Measurements from ENCODE around the gene PSMD13. TPM values are rescaled to one million over a fixed set of nuclear protein-coding genes. Genes with fewer than 3 reads are reported as not detected.

PSMD13 gene
- total RNA-seq, 1 donor from 2014 or later = 146 TPM

DNA sequence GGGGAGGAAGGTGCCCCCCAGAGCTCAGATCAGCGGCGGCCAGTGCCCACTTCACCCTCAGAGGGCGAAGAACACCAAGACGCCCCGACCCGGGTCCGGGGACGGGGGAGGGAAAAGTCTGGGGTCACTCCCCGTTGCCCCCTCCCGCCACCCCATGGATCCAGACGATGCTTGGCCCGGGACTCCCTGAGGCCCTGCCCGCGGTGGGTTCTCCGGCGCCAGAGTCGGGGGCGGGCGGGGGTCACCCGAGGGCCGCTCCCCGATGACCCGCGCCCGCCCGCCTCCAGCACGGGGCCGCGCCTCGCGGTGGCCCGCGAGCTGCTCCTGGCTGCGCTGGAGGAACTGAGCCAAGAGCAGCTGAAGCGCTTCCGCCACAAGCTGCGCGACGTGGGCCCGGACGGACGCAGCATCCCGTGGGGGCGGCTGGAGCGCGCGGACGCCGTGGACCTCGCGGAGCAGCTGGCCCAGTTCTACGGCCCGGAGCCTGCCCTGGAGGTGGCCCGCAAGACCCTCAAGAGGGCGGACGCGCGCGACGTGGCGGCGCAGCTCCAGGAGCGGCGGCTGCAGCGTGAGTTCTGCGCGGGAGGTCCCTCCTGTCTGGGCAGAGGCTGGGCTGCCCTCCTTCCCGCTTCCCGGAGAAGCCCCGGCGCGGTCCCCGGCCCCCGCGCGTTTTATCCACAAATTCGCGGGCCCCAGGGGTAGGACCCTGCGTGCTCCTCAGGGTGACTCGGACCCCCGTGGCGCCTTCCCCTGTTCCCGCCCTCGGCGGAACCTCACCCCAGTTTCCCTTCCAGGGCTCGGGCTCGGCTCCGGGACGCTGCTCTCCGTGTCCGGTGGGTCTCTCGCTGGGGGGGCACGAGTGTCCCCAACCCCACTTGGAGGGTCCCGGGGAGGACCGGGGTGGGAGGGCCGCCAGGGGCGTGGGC is 42.5 kb downstream of the PSMD13 start:
- H3K27ac Mint-ChIP-seq (ENCODE audit: unreplicated experiment) = no peak overlapping the region
- DNase-seq (ENCODE audit: low read depth, low spot score) = no peak
- peaks cover 4% of the 10 kb centered on the region for H3K9me3 Mint-ChIP-seq
- peaks cover 13% of the 10 kb centered on the region for H3K4me1 Mint-ChIP-seq
- no peak overlapping the region for H3K4me3 Mint-ChIP-seq
- TF ChIP-seq CTCF (conservative IDR thresholded peaks at IDR 0.05) = no peak
- H3K27me3 Mint-ChIP-seq (ENCODE audit: low read depth) = no peaks in the 10 kb centered on the region
- peaks cover 4% of the 10 kb centered on the region for H3K36me3 Mint-ChIP-seq (ENCODE audit: low read depth)

DNA sequence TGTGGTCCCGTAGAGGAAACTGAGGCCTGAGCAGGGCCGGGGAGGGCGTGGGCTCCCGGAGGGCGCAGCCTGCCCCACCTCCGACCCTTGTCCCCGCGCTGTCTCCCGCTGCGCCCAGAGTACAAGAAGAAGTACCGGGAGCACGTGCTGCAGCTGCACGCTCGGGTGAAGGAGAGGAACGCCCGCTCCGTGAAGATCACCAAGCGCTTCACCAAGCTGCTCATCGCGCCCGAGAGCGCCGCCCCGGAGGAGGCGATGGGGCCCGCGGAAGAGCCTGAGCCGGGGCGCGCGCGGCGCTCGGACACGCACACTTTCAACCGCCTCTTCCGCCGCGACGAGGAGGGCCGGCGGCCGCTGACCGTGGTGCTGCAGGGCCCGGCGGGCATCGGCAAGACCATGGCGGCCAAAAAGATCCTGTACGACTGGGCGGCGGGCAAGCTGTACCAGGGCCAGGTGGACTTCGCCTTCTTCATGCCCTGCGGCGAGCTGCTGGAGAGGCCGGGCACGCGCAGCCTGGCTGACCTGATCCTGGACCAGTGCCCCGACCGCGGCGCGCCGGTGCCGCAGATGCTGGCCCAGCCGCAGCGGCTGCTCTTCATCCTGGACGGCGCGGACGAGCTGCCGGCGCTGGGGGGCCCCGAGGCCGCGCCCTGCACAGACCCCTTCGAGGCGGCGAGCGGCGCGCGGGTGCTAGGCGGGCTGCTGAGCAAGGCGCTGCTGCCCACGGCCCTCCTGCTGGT is 43.4 kb downstream of the PSMD13 start:
- no peaks in the 10 kb centered on the region for H3K27me3 Mint-ChIP-seq (ENCODE audit: low read depth)
- TF ChIP-seq CTCF (conservative IDR thresholded peaks at IDR 0.05) = no peak
- peaks cover 4% of the 10 kb centered on the region for H3K36me3 Mint-ChIP-seq (ENCODE audit: low read depth)
- H3K9me3 Mint-ChIP-seq = peaks cover 4% of the 10 kb centered on the region
- H3K4me3 Mint-ChIP-seq = no peak overlapping the region
- H3K4me1 Mint-ChIP-seq = peaks cover 13% of the 10 kb centered on the region
- no peak overlapping the region for H3K27ac Mint-ChIP-seq (ENCODE audit: unreplicated experiment)
- no peak for DNase-seq (ENCODE audit: low read depth, low spot score)

DNA sequence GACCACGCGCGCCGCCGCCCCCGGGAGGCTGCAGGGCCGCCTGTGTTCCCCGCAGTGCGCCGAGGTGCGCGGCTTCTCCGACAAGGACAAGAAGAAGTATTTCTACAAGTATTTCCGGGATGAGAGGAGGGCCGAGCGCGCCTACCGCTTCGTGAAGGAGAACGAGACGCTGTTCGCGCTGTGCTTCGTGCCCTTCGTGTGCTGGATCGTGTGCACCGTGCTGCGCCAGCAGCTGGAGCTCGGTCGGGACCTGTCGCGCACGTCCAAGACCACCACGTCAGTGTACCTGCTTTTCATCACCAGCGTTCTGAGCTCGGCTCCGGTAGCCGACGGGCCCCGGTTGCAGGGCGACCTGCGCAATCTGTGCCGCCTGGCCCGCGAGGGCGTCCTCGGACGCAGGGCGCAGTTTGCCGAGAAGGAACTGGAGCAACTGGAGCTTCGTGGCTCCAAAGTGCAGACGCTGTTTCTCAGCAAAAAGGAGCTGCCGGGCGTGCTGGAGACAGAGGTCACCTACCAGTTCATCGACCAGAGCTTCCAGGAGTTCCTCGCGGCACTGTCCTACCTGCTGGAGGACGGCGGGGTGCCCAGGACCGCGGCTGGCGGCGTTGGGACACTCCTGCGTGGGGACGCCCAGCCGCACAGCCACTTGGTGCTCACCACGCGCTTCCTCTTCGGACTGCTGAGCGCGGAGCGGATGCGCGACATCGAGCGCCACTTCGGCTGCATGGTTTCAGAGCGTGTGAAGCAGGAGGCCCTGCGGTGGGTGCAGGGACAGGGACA is 44.1 kb downstream of the PSMD13 start:
- Mint-ChIP-seq H3K27ac (ENCODE audit: unreplicated experiment) (no peak overlapping the region), H3K36me3 (ENCODE audit: low read depth) (peaks cover 4% of the 10 kb centered on the region), H3K4me1 (peaks cover 13% of the 10 kb centered on the region), H3K27me3 (ENCODE audit: low read depth) (no peaks in the 10 kb centered on the region), H3K9me3 (peaks cover 4% of the 10 kb centered on the region), H3K4me3 (no peak overlapping the region)
- no peak for TF ChIP-seq CTCF (conservative IDR thresholded peaks at IDR 0.05)
- DNase-seq (ENCODE audit: low read depth, low spot score) = no peak

- DNase-seq (ENCODE audit: low read depth, low spot score) = no peak
- Mint-ChIP-seq H3K4me1 (peaks cover 13% of the 10 kb centered on the region), H3K27me3 (ENCODE audit: low read depth) (no peaks in the 10 kb centered on the region), H3K4me3 (no peak overlapping the region), H3K36me3 (ENCODE audit: low read depth) (peaks cover 3% of the 10 kb centered on the region), H3K27ac (ENCODE audit: unreplicated experiment) (no peak overlapping the region), H3K9me3 (peaks cover 3% of the 10 kb centered on the region)
- TF ChIP-seq CTCF (conservative IDR thresholded peaks at IDR 0.05) = no peak
Observed at GRCh38 chr11:281486-282161, 44.8 kb downstream of the PSMD13 start.

DNA sequence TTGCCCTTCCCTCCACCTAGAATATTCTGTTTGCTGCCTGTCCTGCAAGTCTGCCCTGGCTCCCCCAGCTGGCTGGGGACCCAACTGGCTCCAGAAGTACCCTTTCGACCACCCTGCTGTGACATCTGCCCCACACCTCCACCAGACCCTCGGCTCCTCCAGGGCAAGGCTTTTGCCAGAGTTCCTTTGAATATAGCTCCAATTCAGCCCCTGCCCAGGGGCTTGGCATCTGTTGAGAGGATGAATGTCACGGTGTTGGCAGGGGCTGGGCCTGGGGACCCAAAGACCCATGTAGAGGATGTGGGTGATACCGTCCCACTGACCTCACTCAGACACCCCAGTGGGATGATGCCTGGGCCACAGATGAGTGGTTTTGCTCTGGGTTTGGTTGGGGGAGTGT is 45.4 kb downstream of the PSMD13 start:
- no peak for DNase-seq (ENCODE audit: low read depth, low spot score)
- peaks cover 4% of the 10 kb centered on the region for H3K27me3 Mint-ChIP-seq (ENCODE audit: low read depth)

More for the DNA sequence above, 45.4 kb downstream of the PSMD13 start:
- H3K27ac Mint-ChIP-seq (ENCODE audit: unreplicated experiment) = no peak overlapping the region
- no peaks in the 10 kb centered on the region for H3K9me3 Mint-ChIP-seq
- no peaks in the 10 kb centered on the region for H3K36me3 Mint-ChIP-seq (ENCODE audit: low read depth)
- TF ChIP-seq CTCF (conservative IDR thresholded peaks at IDR 0.05) = no peak
- H3K4me1 Mint-ChIP-seq = peaks cover 16% of the 10 kb centered on the region
- H3K4me3 Mint-ChIP-seq = no peak overlapping the region
